Epidermal melanocyte (primary cell): ENCODE data around the gene TWNK.

ENCODE experiments used
- DNase-seq: peaks from one replicate; pipeline ENCODE4 v3.0.0; 2011; ENCODE audit warnings: low spot score; ENCODE audit not compliant: insufficient read length

TWNK gene

DNA sequence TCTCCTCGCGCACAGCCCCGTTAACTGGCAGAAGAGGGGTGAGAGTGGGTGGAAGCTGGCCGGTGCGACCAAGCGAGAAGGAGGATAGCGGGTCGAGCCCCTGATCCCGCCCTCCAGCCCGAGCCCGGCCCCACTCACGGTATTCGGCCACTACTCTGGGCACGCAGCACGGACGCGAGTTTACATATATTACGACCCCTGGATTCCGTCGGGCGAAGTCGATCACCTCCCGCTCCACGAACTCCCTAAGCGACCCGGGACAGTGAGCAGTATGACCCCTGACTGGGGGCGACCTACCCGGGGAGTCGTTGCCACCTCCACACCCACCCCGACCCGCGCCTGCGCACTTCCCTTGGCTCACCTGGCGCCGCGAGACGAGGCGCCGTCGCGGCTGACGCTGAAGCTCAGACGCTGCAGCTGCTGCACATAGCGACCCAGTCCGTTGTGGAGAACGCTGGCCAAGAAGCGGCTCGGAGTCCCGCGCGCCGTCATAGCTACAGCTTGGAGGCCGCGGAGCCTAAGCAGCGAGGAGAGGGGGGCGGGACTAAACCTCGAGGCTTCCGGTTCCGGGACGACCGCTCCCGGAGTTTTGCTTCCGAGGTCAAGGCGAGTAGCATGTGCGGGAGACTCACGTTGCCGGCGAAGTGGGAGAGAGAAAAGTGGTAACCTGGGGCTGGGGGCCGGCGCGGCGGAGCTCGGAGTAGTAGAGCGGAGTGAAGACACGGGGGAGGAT is at the start of gene TWNK, which contains the start of gene MRPL43:
Gene TWNK (plus strand): TSS at position 592 of the 733 bp plus-strand sequence. CDS start 668 bp downstream, outside the sequence.
Gene MRPL43 (minus strand): TSS at position 546 of the 733 bp plus-strand sequence. CDS start 54 bp downstream, at position 492.
- peak; percentile 94 for DNase-seq

DNA sequence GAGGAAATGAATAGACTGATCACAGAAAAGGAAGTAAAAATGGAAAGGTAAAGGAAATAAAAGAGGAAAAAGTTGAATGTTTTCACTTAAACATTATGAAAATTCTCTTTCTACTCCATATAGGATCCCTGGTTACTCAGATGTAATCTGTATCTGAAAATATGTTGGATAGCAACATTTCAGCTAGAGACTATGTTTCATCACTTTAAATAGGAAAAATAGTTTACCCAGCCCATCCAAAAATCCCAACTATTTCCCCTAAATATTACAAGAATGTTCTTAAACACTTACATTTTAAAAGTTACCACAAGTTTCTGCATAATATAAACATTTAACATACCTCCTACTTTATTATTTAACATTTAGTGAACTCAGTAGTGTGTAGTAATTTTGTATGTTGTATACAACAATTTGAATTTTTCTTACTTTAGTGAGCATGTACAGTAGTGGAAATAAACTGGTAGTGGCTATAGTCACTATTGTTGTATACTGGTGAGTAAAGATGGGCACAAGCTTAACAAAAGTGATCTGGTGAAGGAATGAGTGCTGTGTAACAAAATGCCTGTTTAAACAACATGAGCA is 47.5 kb upstream of the TWNK start:
- DNase-seq = no peak

DNA sequence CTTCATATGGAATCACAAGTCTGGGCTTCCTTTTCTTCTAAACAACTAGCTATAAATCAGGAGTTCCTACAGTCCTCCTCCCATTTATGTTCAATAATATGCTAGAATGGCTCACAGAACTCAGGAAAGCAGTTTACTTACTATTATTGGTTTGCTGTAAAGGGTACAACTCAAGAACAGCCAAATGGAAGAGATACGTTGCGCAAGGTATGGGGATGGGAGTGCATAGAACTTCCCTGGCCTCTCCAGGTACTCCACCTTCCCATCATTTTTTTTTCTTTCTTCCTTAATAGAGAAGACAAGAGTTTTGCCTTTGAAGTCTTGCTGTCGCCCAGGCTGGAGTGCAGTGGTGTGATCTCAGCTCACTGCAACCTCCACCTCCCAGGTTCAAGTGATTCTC is 45.1 kb upstream of the TWNK start:
- no peak for DNase-seq

DNA sequence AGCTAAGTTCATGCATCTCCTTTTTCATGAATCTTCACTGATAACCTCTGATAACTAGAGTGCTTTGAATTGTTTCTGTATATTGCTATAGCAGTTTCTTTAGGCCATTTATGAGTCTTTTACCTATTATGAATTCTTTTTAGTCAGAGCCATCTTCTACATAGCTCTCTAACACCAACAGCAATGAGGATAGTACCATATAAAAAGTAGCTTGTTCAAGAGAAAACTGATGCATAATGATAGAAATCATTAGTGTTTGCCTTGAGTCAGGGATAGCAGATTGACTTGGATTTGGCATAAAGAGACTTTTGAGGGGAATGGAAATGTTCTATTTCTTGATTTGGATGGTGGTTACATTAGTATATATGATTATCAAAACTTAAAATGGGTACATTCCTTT is 43.8 kb upstream of the TWNK start:
- DNase-seq = no peak

- no peak for DNase-seq
These were observed 41.6 kb upstream of the TWNK start for GRCh38 chr10:100945754-100946153.

- no peak for DNase-seq
These were observed 38.4 kb upstream of the TWNK start for GRCh38 chr10:100948916-100949315.

DNA sequence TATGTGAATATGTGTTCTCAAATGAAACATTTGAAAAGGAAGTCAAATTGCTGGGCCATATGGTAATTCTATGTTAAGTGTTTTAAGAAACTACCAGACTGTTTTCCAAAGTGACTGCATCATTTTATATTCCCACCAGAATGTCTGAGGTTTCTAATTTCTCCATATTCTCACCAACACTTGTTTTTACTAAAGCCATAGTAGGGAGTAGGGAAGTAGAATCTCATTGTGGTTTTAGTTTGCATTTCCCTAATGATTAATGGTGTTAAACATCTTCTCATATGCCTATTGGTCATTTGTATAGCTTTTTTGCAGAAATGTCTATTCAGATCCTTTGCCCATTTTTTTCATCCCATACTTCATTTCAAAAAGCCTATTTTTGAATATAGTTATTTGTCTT is 27.1 kb upstream of the TWNK start:
- no peak for DNase-seq

DNA sequence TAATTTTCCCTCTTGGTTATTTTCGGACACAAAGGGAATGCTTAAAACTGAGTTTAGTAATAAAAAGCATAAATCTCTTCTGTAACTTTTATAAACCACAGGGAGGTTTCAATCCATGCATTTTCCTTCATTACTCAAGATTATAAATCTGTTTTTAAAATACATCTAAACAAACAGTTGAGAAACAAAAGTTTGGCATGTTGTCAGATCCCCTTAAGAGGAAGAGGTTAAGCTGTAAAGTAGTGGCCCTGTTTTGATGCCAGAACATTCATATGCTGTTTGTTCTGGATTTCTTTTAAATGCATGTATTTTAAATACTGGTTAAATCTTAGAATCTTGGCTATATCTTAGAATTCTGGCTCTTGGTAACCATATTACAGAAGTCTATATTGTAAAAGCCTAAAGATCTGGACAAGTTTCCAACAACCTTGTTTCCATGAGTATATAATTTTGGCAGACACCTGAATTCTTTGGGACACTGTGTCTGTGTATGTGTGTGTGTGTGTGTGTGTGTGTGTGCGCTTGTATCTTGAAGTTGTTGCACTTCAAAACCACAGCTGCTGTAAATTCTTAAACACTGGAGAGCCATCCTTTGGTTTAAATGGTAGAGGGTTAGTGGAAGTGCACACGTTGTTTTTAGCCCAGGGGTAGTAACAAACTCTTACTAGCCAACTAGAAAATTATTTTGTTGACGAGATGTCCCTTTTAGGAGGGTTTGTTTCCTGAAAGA is 24.8 kb upstream of the TWNK start:
- DNase-seq = no peak

DNA sequence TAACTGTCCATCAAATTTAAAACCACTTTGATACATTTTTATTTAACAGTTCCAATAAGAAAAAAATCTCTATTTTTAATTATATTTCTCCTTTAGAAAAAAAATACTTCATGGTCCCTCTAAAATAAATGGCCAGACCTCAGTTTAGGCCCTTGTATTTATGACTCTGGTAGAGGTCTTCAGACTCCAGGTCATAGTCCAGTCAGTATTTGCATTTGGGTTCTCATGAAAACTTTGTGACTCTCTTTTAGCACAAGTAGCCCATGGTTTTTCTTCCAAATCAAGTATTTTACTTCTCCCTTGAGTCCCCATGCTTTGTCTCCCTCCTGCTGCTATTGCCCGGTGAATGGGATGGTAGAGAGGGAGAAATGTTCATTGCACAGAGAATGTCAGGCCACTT is 23.5 kb upstream of the TWNK start:
- DNase-seq = no peak

DNA sequence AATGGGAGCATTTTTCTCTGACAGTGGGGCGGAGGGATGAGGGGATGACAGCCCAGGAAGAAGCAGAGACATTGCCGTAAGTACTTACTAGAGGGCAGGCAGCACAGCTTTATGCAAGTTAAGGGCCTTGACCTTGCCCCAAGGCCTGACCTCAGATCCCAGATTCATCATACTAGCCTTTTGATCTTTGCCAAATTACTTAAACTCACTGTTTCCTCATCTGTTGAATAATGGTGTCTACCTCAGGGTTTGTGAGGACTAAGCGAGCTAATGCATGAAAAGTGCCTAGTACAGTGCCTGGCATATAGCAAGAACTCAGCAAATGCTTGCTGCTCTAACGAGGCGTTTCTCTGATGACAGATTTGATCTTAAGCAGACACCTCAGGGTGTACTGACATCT is 21.5 kb upstream of the TWNK start:
- no peak for DNase-seq

- no peak for DNase-seq
These were observed 20.5 kb upstream of the TWNK start for GRCh38 chr10:100966887-100967286.

- no peak for DNase-seq
These were observed 20.0 kb upstream of the TWNK start for GRCh38 chr10:100967332-100967731.

GRCh38 chr10:100968062-100968736 is 19.1 kb upstream of the TWNK start:
- no peak for DNase-seq

- no peak for DNase-seq
These were observed 18.5 kb upstream of the TWNK start for GRCh38 chr10:100968863-100969186.

DNA sequence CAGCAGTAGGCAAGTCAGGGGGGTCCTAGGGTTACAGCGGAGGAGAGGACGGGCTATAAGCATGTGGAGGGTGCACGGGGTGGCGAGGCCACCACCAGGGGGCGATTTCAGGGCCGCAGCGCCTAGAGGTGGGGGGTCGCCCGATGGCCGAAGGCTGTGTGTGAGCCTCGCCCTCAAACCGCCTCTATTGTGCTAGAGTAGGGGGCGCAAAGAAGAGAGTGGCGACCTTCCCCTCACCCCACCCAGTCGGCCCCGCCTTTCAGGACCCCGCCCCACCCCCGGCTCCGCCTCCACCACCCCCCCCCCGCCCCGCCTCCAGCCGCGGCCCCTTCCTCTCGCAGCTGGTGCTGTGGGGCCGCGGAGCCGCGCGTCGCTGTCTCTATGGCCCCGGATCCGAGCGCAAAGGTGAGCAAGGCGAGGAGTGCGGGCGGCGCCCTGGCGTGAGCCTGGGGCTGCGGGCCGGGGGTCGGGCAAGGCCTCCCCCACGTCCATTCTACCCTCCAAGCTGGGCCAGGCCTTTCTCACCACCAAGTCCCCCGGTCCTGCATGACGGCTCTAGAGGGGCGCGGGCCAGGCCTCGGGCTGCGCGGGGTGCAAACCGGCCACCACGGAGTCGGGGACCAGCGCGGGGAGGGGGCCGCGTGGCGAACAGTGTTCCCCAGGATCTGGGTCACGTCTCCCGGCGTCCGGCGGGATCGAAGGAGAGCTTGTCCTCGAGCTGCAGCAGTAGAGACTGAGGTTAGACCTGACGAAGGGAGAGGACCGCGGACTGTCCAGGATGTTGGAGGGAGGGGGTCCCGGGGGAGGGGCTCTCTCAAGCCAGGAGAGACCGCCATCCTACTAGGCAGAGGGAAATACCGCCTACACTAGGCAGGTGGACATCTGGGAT is 17.9 kb upstream of the TWNK start, which contains the start of gene SEMA4G:
Gene SEMA4G (plus strand): TSS at position 318 of the 889 bp plus-strand sequence. CDS start 3,409 bp downstream, outside the sequence.
- DNase-seq = peak; percentile 65

- no peak for DNase-seq
These were observed 17.0 kb upstream of the TWNK start for GRCh38 chr10:100970076-100970913.

DNA sequence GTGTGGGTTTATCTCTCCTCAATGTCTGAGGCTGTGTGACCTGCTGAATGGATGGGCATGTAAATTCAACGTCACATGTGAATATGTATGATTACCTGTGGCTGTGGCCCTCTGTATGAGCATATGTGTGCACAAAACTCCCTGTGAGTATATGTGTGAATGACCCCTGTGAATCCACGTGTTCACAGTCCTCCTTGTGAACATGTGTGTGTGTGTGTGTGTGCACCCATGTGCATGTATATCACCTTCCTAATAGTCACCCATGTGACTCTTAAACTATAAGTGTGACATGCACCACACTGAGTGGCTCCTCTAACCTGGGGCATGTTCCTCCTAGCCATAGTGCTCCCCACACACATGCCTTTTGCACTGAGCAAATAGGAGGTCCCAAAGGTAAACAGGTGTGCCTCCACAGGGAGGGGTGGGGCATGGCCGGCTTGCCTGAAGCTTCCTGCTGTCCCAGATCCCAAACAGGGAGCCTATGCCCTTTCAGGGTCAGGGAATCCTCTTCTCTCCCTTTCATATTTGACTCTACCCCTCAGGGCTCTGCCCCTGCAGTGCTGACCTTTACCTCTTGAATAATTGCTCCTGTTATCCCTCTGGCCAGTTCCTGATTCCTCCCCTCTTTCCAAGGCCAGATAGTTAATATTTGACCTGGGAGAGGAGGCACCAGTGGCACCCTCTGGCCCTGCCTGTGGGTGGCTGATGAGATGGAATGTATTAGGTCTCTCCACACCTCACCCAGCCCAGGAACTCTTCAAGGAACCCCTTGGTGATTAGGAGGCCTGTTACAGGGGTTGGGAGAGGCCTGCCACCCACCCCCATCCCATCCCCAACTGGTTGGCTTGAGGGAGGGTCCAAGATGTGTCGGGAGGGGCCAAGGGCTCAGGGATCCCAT is 16.2 kb upstream of the TWNK start:
- DNase-seq = no peak

- DNase-seq = no peak
These were observed 15.0 kb upstream of the TWNK start for GRCh38 chr10:100972115-100972903.
